Kidney (tissue), 14 donors: ENCODE data around the gene PCBP4. TPM values are rescaled to one million over a fixed set of nuclear protein-coding genes. Genes with fewer than 3 reads are reported as not detected.

ENCODE experiments used
- DNase-seq, 5 donors: peaks; one replicate each; pipeline ENCODE4 v3.0.0-alpha.2; 2013 to 2020
- FAIRE-seq: peaks from 2 replicates; lab custom pipeline; 2012; peaks lifted over from hg19 to GRCh38; lab: Jason Lieb, UNC
- H3K27ac ChIP-seq, 2 donors: one replicate each; pipeline ENCODE4 v1.7.0; 2013; ENCODE audit warnings: low read depth in 2 of 2, low read length in 2 of 2, inconsistent platforms in 1 of 2
- H3K27me3 ChIP-seq: one replicate; pipeline ENCODE4 v1.7.1; 2013; ENCODE audit warnings: low read length, inconsistent platforms; ENCODE audit not compliant: control insufficient read depth, insufficient read depth
- H3K36me3 ChIP-seq, 3 donors: one replicate each; pipeline versions ENCODE4 v1.7.0 to v1.7.1; 2013; ENCODE audit warnings: low read length in 3 of 3, control low read depth in 1 of 3, inconsistent platforms in 1 of 3; ENCODE audit not compliant: insufficient read depth in 3 of 3, control insufficient read depth in 2 of 3
- H3K4me1 ChIP-seq, 3 donors: one replicate each; pipeline versions ENCODE4 v1.7.0 to v1.7.1; 2013; ENCODE audit warnings: low read length in 3 of 3, inconsistent platforms in 1 of 3, low read depth in 1 of 3; ENCODE audit not compliant: control insufficient read depth in 2 of 3, insufficient read depth in 2 of 3
- H3K4me3 ChIP-seq, 3 donors: one replicate each; pipeline versions ENCODE4 v1.7.0 to v1.8.1; 2013; ENCODE audit warnings: low read length in 3 of 3, control low read depth in 1 of 3, inconsistent platforms in 1 of 3
- H3K9ac ChIP-seq, 3 donors: one replicate each; pipeline versions ENCODE4 v1.7.0 to v1.7.1; 2013; ENCODE audit warnings: low read length in 3 of 3, control low read depth in 1 of 3, inconsistent platforms in 1 of 3
- H3K9me3 ChIP-seq, 3 donors: one replicate each; pipeline versions ENCODE4 v1.7.0 to v1.7.1; 2013; ENCODE audit warnings: low read length in 3 of 3, control low read depth in 1 of 3, inconsistent platforms in 1 of 3; ENCODE audit not compliant: control insufficient read depth in 2 of 3, insufficient read depth in 1 of 3
- intact Hi-C: fragments of 100-400 bp; cut with DNase I; formaldehyde crosslinking; loops from one replicate; pipeline ENCODE4 v1.11.1; 2022
- polyA plus RNA-seq: library from polyadenylated mRNA; stranded (reverse); fragments of 350-450 nt; fragmentation: Illumina TruSeq; extraction: RNeasy Lipid Tissue Mini Kit (QIAGEN cat#74804); gene quantifications from one replicate; pipeline ENCODE4 v1.2.3, GENCODE V29; 2014; ENCODE audit warnings: low read depth, low replicate concordance; ENCODE audit not compliant: insufficient read depth
- total RNA-seq: library from RNA; stranded (reverse); fragmentation: NEBNext Ultra II Directional; extraction: Animal tissue kit (Norgen Biotek cat#: 25700); gene quantifications from one replicate; pipeline ENCODE4 v1.2.1, GENCODE V29; 2021
- TF ChIP-seq, protein P1 (sequence below): IDR thresholded peaks from 3 replicates; pipeline ENCODE4 v1.5.1; 2012; ENCODE audit warnings: mild to moderate bottlenecking, moderate library complexity, borderline replicate concordance; ENCODE audit not compliant: insufficient read depth; ENCODE audit errors: extremely low read depth
- donor health status: control.
- donor health status: control.
- donor health status: control.
- donor health status: control.
- donor health status: control.
- donor health status: DM: yes; HTN: yes; CAD: no.
- donor health status: Normal renal cell carcinoma (clear cell type).

Gene PCBP4
- total and polyA plus RNA-seq, 2 donors from 2014 or later = 31.7 to 34.0 TPM

DNA sequence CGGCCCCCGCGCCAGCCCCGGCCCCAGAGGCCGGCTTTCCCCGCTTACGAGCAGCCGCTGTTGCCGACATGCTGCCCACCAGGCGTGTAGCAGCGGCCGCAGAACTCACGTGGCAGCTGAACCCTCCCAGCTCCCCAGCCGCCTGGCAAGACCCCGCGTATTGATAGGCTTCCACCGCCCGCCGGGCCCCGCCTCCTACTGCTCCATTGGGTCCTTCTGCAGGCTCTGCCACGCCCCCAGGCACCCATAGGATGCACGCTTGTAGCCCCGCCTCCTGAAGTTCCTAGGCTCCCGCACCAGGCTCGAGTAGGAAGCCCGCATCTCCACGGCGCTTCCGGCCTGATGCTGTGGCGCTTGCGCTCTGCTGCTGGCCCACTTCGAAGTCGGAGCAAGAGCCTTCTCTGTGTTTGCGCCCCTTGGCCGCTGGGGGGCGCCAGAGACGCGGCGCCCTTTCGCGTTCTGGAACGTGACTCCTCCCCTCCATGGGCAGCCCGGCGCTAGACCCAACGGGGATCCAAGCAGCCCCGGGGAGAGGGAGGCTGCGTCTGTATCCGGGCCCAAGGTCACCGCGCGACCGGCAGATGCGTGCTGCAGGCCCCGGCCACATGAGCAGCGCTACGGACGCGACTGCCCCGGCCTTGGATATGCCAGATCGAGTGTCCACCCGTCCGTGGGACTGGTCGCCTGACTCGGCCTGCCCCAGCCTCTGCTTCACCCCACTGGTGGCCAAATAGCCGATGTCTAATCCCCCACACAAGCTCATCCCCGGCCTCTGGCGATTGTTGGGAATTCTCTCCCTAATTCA, 25.3 kb downstream of the PCBP4 start, which contains the start of the genes PARP3 and RRP9:
Gene PARP3, plus strand, starts transcription at position 566 of the 805 bp plus-strand sequence. CDS start 993 bp downstream, outside the sequence.
Gene RRP9, minus strand, starts transcription at position 107 of the 805 bp plus-strand sequence. Its CDS starts 37 bp downstream, at position 70.
- Histone ChIP-seq H3K27ac (peak within 1 kb of the TSS; percentile 95 to 96), H3K27me3 (no peaks in the 10 kb centered on the region), H3K4me3 (peak within 1 kb of the TSS; percentile 69 to 85 (median 70)), H3K9ac (peak within 1 kb of the TSS; percentile 50 to 95 (median 78)), H3K36me3 (peaks cover 0 to 15% (median 6%) of the 10 kb centered on the region in 3 donors), H3K9me3 (no peaks in the 10 kb centered on the region), H3K4me1 (peaks cover 0 to 17% (median 15%) of the 10 kb centered on the region in 3 donors)
- TF ChIP-seq, protein P1, sequence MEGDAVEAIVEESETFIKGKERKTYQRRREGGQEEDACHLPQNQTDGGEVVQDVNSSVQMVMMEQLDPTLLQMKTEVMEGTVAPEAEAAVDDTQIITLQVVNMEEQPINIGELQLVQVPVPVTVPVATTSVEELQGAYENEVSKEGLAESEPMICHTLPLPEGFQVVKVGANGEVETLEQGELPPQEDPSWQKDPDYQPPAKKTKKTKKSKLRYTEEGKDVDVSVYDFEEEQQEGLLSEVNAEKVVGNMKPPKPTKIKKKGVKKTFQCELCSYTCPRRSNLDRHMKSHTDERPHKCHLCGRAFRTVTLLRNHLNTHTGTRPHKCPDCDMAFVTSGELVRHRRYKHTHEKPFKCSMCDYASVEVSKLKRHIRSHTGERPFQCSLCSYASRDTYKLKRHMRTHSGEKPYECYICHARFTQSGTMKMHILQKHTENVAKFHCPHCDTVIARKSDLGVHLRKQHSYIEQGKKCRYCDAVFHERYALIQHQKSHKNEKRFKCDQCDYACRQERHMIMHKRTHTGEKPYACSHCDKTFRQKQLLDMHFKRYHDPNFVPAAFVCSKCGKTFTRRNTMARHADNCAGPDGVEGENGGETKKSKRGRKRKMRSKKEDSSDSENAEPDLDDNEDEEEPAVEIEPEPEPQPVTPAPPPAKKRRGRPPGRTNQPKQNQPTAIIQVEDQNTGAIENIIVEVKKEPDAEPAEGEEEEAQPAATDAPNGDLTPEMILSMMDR = peak; percentile 99
- FAIRE-seq (peak; percentile 99), DNase-seq (peak; percentile 100)
- intact Hi-C loops = no loop called here

DNA sequence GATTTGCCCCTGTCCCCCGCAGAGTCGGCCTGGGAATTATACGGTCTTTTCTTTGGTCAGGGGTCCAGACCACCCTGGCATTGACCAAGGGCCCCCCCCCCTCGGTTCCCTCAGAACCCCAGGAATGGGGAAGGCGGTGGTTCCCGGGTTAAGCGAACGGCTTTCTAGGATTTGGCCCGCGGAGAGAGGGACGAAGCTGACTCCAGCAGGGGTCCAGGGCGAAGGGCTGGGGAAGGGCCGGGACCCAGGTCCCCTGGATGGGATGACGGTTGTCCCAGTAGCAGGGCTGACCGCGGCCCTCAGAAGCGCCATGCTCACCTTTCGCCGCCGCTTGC, 25.8 kb downstream of the PCBP4 start:
- FAIRE-seq (no peak), DNase-seq (no peak)
- Histone ChIP-seq H3K9ac (peak overlapping the region; percentile 50 to 72 (median 55)), H3K36me3 (peaks cover 0 to 20% (median 10%) of the 10 kb centered on the region in 3 donors), H3K4me3 (peak overlapping the region; percentile 69 to 78 (median 70)), H3K27me3 (no peaks in the 10 kb centered on the region), H3K27ac (peak overlapping the region in 1 of 2 donors; percentile 32), H3K9me3 (no peaks in the 10 kb centered on the region), H3K4me1 (peaks cover 0 to 17% (median 15%) of the 10 kb centered on the region in 3 donors)
- TF ChIP-seq, protein P1 = no peak
- intact Hi-C loops = no loop called here

DNA sequence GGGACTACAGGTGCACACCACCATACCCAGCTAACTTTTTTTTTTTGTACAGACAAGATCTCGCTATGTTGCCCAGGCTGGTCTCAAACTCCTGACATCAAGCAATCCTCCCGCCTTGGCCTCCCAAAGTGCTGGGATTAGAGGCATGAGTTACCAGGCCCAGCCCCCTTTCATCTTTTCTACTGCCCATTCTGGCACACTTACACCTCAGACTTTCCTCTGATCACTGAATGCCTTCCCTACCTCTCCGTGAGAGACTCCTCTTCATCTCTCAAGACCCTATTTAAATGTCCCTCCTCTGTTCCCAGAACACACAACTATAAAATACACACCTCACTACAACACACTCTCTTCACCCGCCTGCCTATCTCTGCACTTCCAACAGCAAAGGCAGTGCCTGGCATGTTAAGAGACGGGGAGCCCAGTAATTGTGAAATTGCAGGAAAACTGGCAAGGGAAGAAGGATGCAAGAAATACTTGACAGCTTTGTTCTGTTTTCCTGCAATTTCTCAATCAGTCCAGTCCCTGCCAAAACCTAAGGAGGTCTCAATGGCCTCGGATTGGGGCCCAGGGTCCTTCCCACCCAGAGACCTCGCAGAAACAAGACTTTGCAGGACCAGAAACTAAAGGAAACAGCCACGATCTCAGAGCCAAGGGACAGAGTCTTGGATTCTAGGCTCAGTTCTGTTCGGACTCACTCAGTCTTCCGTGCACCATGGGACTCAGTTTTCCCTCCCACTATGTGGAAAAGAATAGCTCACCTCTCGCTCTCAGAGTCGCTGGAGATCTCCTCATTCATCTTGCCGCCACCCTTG, 26.4 kb downstream of the PCBP4 start:
- no peak for FAIRE-seq
- peaks cover 0 to 17% (median 15%) of the 10 kb centered on the region in 3 donors for H3K4me1 ChIP-seq
- TF ChIP-seq, protein P1 = no peak
- peak overlapping the region in 2 of 3 donors; percentile 50 to 72 for H3K9ac ChIP-seq
- H3K9me3 ChIP-seq = no peaks in the 10 kb centered on the region
- no peak overlapping the region for H3K27ac ChIP-seq
- DNase-seq = peak in 2 of 5 donors; percentile 36 to 51
- intact Hi-C loops = no loop called here
- peaks cover 0 to 23% (median 13%) of the 10 kb centered on the region in 3 donors for H3K36me3 ChIP-seq
- peak overlapping the region; percentile 69 to 78 (median 70) for H3K4me3 ChIP-seq
- H3K27me3 ChIP-seq = no peaks in the 10 kb centered on the region
